GM20000 (cell line): ENCODE results near the gene CHTF8.
"Not testable (repeated sequence)": the region's sequence is repeated elsewhere in the genome, so short reads cannot be mapped to it uniquely, and the experiment has no call there.

Experiments
- DNase-seq: peaks from one replicate; pipeline ENCODE4 v3.0.0; 2012; ENCODE audit warnings: low spot score
- CTCF ChIP-seq: IDR thresholded peaks from 2 replicates; pipeline ENCODE4 v1.5.1; 2012; ENCODE audit warnings: mild to moderate bottlenecking, control low read depth; ENCODE audit errors: extremely low read depth, missing control alignments

CHTF8 gene

DNA sequence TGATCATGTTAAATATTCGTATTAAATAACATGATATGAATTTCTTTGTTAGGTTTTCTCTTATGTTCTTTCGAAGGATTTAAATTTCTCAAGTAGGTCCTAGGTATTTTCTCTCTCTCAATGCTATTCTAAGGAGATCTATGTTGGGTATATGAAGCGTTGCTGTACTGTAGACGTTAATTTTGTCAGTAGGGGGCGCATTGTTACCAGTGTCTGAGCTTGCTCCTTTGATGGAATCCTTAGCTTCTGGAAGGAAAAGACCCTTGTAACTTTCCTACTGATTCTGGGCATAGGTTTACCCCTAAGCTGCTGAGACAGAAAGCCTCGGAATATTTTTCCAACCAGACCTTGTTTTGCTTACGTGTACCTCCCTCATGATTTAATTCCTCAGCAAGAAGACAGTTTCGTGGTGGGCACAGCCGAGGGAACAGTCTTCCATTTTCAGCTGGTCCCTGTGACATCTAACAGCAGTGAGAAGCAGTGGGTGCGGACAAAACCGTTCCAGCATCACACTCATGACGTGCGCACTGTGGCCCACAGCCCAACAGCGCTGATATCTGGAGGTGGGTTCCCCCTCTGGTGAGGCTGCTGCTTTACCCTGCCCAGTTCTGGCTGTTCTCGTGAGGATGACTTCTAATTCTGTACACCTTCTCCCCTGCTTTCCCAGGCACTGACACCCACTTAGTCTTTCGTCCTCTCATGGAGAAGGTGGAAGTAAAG is 17.9 kb upstream of the CHTF8 start:
- TF ChIP-seq CTCF = peak; percentile 58
- peak; percentile 59 for DNase-seq

DNA sequence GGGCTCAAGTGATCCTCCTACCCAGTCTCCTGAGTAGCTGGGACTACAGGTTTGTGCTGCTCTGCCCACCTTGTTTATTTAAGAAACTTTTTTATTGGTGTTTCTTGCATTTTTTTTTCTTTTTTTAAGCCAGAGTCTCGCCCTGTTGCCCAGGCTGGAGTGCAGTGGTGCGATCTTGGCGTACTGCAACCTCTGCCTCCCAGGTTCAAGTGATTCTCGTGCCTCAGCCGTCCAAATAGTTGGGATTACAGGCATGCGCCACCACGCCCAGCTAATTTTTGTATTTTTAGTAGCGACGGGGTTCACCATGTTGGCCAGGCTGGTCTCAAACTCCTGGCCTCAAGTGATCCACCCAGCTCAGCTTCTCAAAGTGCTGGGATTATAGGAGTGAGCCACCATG is 17.2 kb upstream of the CHTF8 start:
- DNase-seq = not testable (repeated sequence)

GRCh38 chr16:69145658-69146057 is 13.3 kb upstream of the CHTF8 start:
- TF ChIP-seq CTCF = no peak
- DNase-seq = no peak

DNA sequence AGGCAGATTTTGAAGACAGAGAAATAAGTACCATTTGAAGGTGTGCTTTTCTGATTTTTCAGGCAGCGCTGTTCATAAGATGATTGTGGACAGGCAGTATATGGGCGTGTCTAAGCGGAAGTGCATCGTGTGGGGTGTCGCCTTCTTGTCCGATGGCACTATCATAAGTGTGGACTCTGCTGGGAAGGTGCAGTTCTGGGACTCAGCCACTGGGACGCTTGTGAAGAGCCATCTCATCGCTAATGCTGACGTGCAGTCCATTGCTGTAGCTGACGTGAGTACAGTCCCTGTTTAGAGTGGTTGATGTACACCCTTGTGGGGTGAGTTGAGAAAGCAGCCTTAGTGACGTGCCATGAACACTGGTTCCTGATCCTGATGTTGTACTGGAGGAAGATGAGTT is 10.7 kb upstream of the CHTF8 start:
- no peak for DNase-seq
- TF ChIP-seq CTCF = no peak

- no peak for DNase-seq
- TF ChIP-seq CTCF = no peak
Observed at GRCh38 chr16:69141936-69142335, 9.5 kb upstream of the CHTF8 start.

GRCh38 chr16:69141014-69141413 is 8.6 kb upstream of the CHTF8 start:
- DNase-seq = no peak
- no peak for TF ChIP-seq CTCF

GRCh38 chr16:69139464-69139863 is 7.1 kb upstream of the CHTF8 start:
- not testable (repeated sequence) for DNase-seq

- DNase-seq = no peak
- no peak for TF ChIP-seq CTCF
Observed at GRCh38 chr16:69138608-69139007, 6.2 kb upstream of the CHTF8 start.
